PFSK-1 (cell line): Measurements from ENCODE around the gene SELENON.

Experiments
- FOXP2 ChIP-seq: optimal IDR thresholded peaks from 2 replicates; pipeline ENCODE3; 2011; ENCODE audit warnings: borderline replicate concordance, control low read depth, inconsistent platforms; ENCODE audit not compliant: insufficient read depth; ENCODE audit errors: extremely low read length, extremely low read depth
- POLR2AphosphoS5 ChIP-seq: IDR thresholded peaks from 2 replicates; pipeline ENCODE4 v1.6.1; 2012; ENCODE audit warnings: low read depth, mild to moderate bottlenecking, control low read depth, low read length, moderate library complexity
- SIN3A ChIP-seq: IDR thresholded peaks from 2 replicates; pipeline ENCODE4 v1.6.1; 2012; ENCODE audit warnings: mild to moderate bottlenecking, low read length, moderate library complexity, borderline replicate concordance; ENCODE audit not compliant: insufficient read depth
- TAF1 ChIP-seq: IDR thresholded peaks from 2 replicates; pipeline ENCODE4 v1.6.1; 2012; ENCODE audit warnings: low read length, control low read depth, borderline replicate concordance; ENCODE audit not compliant: insufficient read depth
- TF ChIP-seq, protein P1 (sequence below), 2 experiments: IDR thresholded peaks; 2 replicates each; pipeline versions ENCODE4 v1.6.1 to v1.8.0; 2011 to 2012; ENCODE audit warnings: low read depth in 2 of 2, low read length in 2 of 2, control low read depth in 1 of 2, inconsistent platforms in 1 of 2, mild to moderate bottlenecking in 1 of 2, moderate library complexity in 1 of 2; ENCODE audit not compliant: insufficient read depth in 1 of 2

The SELENON gene

GRCh38 chr1:25773441-25774125 lies 26.4 kb upstream of the SELENON start:
- TF ChIP-seq FOXP2 = no peak
- TF ChIP-seq TAF1 = no peak
- TF ChIP-seq POLR2AphosphoS5 = no peak
- no peak for TF ChIP-seq SIN3A
- TF ChIP-seq, protein P1, sequence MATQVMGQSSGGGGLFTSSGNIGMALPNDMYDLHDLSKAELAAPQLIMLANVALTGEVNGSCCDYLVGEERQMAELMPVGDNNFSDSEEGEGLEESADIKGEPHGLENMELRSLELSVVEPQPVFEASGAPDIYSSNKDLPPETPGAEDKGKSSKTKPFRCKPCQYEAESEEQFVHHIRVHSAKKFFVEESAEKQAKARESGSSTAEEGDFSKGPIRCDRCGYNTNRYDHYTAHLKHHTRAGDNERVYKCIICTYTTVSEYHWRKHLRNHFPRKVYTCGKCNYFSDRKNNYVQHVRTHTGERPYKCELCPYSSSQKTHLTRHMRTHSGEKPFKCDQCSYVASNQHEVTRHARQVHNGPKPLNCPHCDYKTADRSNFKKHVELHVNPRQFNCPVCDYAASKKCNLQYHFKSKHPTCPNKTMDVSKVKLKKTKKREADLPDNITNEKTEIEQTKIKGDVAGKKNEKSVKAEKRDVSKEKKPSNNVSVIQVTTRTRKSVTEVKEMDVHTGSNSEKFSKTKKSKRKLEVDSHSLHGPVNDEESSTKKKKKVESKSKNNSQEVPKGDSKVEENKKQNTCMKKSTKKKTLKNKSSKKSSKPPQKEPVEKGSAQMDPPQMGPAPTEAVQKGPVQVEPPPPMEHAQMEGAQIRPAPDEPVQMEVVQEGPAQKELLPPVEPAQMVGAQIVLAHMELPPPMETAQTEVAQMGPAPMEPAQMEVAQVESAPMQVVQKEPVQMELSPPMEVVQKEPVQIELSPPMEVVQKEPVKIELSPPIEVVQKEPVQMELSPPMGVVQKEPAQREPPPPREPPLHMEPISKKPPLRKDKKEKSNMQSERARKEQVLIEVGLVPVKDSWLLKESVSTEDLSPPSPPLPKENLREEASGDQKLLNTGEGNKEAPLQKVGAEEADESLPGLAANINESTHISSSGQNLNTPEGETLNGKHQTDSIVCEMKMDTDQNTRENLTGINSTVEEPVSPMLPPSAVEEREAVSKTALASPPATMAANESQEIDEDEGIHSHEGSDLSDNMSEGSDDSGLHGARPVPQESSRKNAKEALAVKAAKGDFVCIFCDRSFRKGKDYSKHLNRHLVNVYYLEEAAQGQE (IDR thresholded peaks at IDR 0.05; ENCODE audit: insufficient read depth in 1 of 2, low read depth in 2 of 2, low read length in 2 of 2) = no peak

DNA sequence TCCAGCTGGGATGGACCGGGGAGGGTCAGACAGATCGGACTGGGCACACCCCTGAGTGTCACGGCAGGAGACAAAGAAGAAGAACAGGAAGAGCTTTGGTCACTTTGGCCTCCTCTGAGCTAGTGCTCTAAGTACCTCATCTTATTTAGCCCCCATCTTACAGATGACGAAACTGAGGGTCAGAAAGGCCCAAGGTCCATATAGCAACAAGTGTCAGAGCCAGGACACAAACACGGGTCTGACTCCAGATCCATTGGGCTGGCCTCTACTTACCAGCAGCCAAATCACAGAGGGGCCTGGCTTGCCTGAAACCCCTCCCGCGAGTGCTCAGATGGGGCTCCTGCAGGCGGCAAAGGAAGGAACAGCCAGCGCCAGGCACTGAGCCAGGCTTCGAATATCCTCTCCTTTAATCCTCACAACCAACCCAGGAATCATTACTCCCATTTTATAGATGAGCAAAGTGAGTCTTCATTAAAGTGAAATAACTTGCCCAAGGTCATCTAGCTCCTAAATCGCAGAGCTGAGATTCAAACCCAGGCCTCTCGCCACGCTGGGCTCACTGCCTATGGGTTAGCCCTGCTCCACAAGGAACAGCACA lies 25.7 kb upstream of the SELENON start:
- TF ChIP-seq TAF1 (no peak), FOXP2 (no peak), POLR2AphosphoS5 (no peak), SIN3A (no peak)
- TF ChIP-seq, protein P1 (IDR thresholded peaks at IDR 0.05; ENCODE audit: insufficient read depth in 1 of 2, low read depth in 2 of 2, low read length in 2 of 2) = no peak

DNA sequence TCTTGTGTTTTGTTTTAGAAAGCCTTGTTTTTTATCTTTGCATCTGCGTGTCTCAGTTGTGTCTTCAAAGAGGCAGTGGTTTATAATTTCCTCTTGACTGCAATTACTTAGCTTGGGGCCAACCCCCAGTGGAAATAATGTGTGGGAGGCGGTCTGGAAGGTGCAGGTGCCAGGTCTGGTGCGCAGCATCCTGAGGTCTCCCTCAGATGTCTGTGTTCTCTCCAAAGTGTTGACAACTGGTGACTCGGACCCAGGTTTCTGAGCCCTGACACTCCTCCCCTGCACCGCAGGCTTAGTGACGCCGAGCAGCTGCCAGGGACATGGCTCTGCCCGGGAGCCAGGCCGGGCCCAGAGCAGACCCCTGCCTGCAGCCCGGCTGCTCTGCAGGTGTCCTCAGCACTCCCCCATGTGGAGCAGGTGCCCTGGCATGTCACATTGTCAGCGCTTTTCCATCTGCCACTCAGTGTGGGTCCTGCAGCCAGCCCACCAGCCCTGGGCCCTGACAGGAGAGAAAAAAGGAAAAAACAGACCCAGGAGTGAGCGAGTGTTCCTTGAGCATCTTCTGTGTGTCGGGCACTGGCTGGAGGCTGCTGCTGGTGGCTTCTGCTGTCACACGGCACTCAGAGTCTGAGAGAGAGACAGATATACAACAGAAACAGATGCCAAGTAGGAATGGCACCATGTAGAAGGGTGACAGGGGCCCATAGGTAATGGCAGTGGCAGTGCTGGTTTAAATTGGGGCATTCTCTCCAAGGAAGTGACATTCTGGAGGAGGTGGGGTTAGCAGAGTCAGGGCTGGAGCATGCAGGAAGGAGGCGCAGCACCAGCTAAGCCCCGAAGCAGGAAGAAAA lies 24.8 kb upstream of the SELENON start:
- TF ChIP-seq, protein P1 (IDR thresholded peaks at IDR 0.05; ENCODE audit: insufficient read depth in 1 of 2, low read depth in 2 of 2, low read length in 2 of 2) = no peak
- no peak for TF ChIP-seq SIN3A
- TF ChIP-seq POLR2AphosphoS5 = no peak
- no peak for TF ChIP-seq TAF1
- no peak for TF ChIP-seq FOXP2

- TF ChIP-seq, protein P1 (IDR thresholded peaks at IDR 0.05; ENCODE audit: insufficient read depth in 1 of 2, low read depth in 2 of 2, low read length in 2 of 2) = no peak
- TF ChIP-seq FOXP2 (no peak), SIN3A (no peak), POLR2AphosphoS5 (no peak), TAF1 (no peak)
Measured at GRCh38 chr1:25779388-25779787, 20.6 kb upstream of the SELENON start.
